ENCODE data around the gene SMIM20.
"Not testable (repeated sequence)": the region's sequence is repeated elsewhere in the genome, so short reads cannot be mapped to it uniquely, and the experiment has no call there.

The SMIM20 gene

GRCh38 chr4:25892796-25893195 lies 21.2 kb upstream of the SMIM20 start:
- DNase-seq, result no peak

GRCh38 chr4:25896776-25897539 lies 17.1 kb upstream of the SMIM20 start:
- no peak for DNase-seq

GRCh38 chr4:25900310-25900709 lies 13.7 kb upstream of the SMIM20 start:
- no peak for DNase-seq

GRCh38 chr4:25901030-25901430 lies 13.0 kb upstream of the SMIM20 start:
- no peak for DNase-seq

GRCh38 chr4:25903900-25904747 lies 9.9 kb upstream of the SMIM20 start:
- no peak for DNase-seq

GRCh38 chr4:25904748-25905082 lies 9.3 kb upstream of the SMIM20 start:
- DNase-seq, result no peak

GRCh38 chr4:25905371-25905770 lies 8.6 kb upstream of the SMIM20 start:
- DNase-seq, result no peak

GRCh38 chr4:25906113-25906512 lies 7.9 kb upstream of the SMIM20 start:
- DNase-seq, result not testable (repeated sequence)

- DNase-seq, result peak; percentile 12
These were observed 5.5 kb upstream of the SMIM20 start for GRCh38 chr4:25908491-25908901.

GRCh38 chr4:25911356-25911755 lies 2.7 kb upstream of the SMIM20 start:
- peak; percentile 32 for DNase-seq

- no peak for DNase-seq
These were observed 767 bp upstream of the SMIM20 start for GRCh38 chr4:25913056-25913850.

GRCh38 chr4:25914670-25915352 lies 791 bp downstream of the SMIM20 start:
- no peak for DNase-seq

GRCh38 chr4:25915353-25915705 lies 1.3 kb downstream of the SMIM20 start:
- DNase-seq, result no peak

GRCh38 chr4:25916870-25917269 lies 2.9 kb downstream of the SMIM20 start:
- no peak for DNase-seq

GRCh38 chr4:25919676-25920075 lies 5.7 kb downstream of the SMIM20 start:
- no peak for DNase-seq

- DNase-seq, result no peak
These were observed 7.9 kb downstream of the SMIM20 start for GRCh38 chr4:25921922-25922321.

- DNase-seq, result no peak
These were observed 8.9 kb downstream of the SMIM20 start for GRCh38 chr4:25922812-25923369.

GRCh38 chr4:25923745-25924144 lies 9.7 kb downstream of the SMIM20 start:
- DNase-seq, result no peak

GRCh38 chr4:25925486-25926201 lies 11.6 kb downstream of the SMIM20 start:
- no peak for DNase-seq

- no peak for DNase-seq
These were observed 12.4 kb downstream of the SMIM20 start for GRCh38 chr4:25926462-25926861.

GRCh38 chr4:25927361-25928195 lies 13.6 kb downstream of the SMIM20 start:
- no peak for DNase-seq

All from right forelimb (tissue), 1 donor.